Liver (tissue), 9 donors: ENCODE measurements around the gene PPP6C. TPM values are rescaled to one million over a fixed set of nuclear protein-coding genes. Genes with fewer than 3 reads are reported as not detected.
"Not testable (repeated sequence)": the region's sequence is repeated elsewhere in the genome, so short reads cannot be mapped to it uniquely, and the experiment has no call there.

ENCODE experiments used
- DNase-seq: peaks from one replicate; pipeline ENCODE4 v3.0.0-alpha.2; 2017; ENCODE audit warnings: low spot score
- H3K27ac ChIP-seq, 2 donors: one replicate each; pipeline ENCODE4 v1.7.0; 2013; ENCODE audit warnings: inconsistent platforms in 2 of 2, low read length in 2 of 2, control low read depth in 1 of 2, low read depth in 1 of 2, mild to moderate bottlenecking in 1 of 2
- H3K27me3 ChIP-seq, 4 donors: one replicate each; pipeline versions ENCODE4 v1.6.1 to v1.7.0; 2013; ENCODE audit warnings: low read length in 3 of 4, inconsistent platforms in 1 of 4, mild to moderate bottlenecking in 1 of 4, moderate library complexity in 1 of 4; ENCODE audit not compliant: control insufficient read depth in 4 of 4, insufficient read depth in 4 of 4
- H3K36me3 ChIP-seq, 4 donors: one replicate each; pipeline versions ENCODE4 v1.6.1 to v1.7.0; 2013; ENCODE audit warnings: low read length in 3 of 4, mild to moderate bottlenecking in 3 of 4, low read depth in 1 of 4, moderate library complexity in 1 of 4; ENCODE audit not compliant: control insufficient read depth in 4 of 4, insufficient read depth in 3 of 4
- H3K4me1 ChIP-seq, 4 donors: one replicate each; pipeline versions ENCODE4 v1.6.1 to v1.7.0; 2013; ENCODE audit warnings: low read length in 3 of 4, mild to moderate bottlenecking in 3 of 4, moderate library complexity in 1 of 4; ENCODE audit not compliant: control insufficient read depth in 4 of 4, insufficient read depth in 4 of 4
- H3K4me3 ChIP-seq, 3 donors: one replicate each; pipeline versions ENCODE4 v1.6.1 to v1.7.0; 2013; ENCODE audit warnings: low read length in 3 of 3, control low read depth in 1 of 3, low read depth in 1 of 3, mild to moderate bottlenecking in 1 of 3
- H3K9ac ChIP-seq, 2 donors: one replicate each; pipeline ENCODE4 v1.7.0; 2013; ENCODE audit warnings: low read length in 2 of 2, mild to moderate bottlenecking in 2 of 2, moderate library complexity in 2 of 2, control low read depth in 1 of 2, low read depth in 1 of 2
- H3K9me3 ChIP-seq, 4 donors: one replicate each; pipeline versions ENCODE4 v1.6.1 to v1.7.0; 2013; ENCODE audit warnings: low read length in 3 of 4; ENCODE audit not compliant: control insufficient read depth in 4 of 4
- ATF3 ChIP-seq: IDR thresholded peaks from 2 replicates; pipeline ENCODE4 v1.6.1; 2016; ENCODE audit warnings: antibody characterized with exemption
- CTCF ChIP-seq: fragments of 150-350 bp; IDR thresholded peaks from 2 replicates; pipeline ENCODE4 v1.5.1; 2017; ENCODE audit warnings: improper control_type of control experiment, low read depth, low read length; ENCODE audit not compliant: missing input control
- EGR1 ChIP-seq, 2 donors: IDR thresholded peaks; 2 replicates each; pipeline ENCODE4 v1.6.1; 2016 to 2018; ENCODE audit warnings: antibody characterized with exemption in 2 of 2, low read depth in 2 of 2
- FOXA1 ChIP-seq: IDR thresholded peaks from 2 replicates; pipeline ENCODE4 v1.6.1; 2016; ENCODE audit warnings: antibody characterized with exemption
- FOXA2 ChIP-seq: IDR thresholded peaks from 2 replicates; pipeline ENCODE4 v1.6.1; 2016; ENCODE audit warnings: antibody characterized with exemption
- GABPA ChIP-seq, 2 donors: IDR thresholded peaks in 1 of 2; conservative IDR thresholded peaks in 1 of 2; 2 replicates each; pipeline ENCODE4 v1.6.1; 2016; ENCODE audit warnings: antibody characterized with exemption in 2 of 2, mild to moderate bottlenecking in 1 of 2, moderate library complexity in 1 of 2
- HNF4A ChIP-seq, 2 donors: conservative IDR thresholded peaks; 2 replicates each; pipeline ENCODE4 v1.6.1; 2016; ENCODE audit warnings: antibody characterized with exemption in 2 of 2, mild to moderate bottlenecking in 2 of 2
- HNF4G ChIP-seq: IDR thresholded peaks from 2 replicates; pipeline ENCODE4 v1.6.1; 2016; ENCODE audit warnings: antibody characterized with exemption
- JUND ChIP-seq, 2 donors: IDR thresholded peaks; 2 replicates each; pipeline ENCODE4 v1.6.1; 2016; ENCODE audit warnings: antibody characterized with exemption in 2 of 2
- MAX ChIP-seq: IDR thresholded peaks from 2 replicates; pipeline ENCODE4 v1.6.1; 2016; ENCODE audit warnings: antibody characterized with exemption
- NR2F2 ChIP-seq: IDR thresholded peaks from 2 replicates; pipeline ENCODE4 v1.6.1; 2016; ENCODE audit warnings: antibody characterized with exemption
- RAD21 ChIP-seq, 2 donors: IDR thresholded peaks; 2 replicates each; pipeline ENCODE4 v1.6.1; 2016; ENCODE audit warnings: antibody characterized with exemption in 2 of 2, mild to moderate bottlenecking in 2 of 2
- REST ChIP-seq: IDR thresholded peaks from 2 replicates; pipeline ENCODE4 v1.6.1; 2016; ENCODE audit warnings: antibody characterized with exemption, mild to moderate bottlenecking
- RXRA ChIP-seq, 2 donors: IDR thresholded peaks; 2 replicates each; pipeline ENCODE4 v1.6.1; 2017 to 2018; ENCODE audit warnings: antibody characterized with exemption in 2 of 2, mild to moderate bottlenecking in 1 of 2
- SP1 ChIP-seq: IDR thresholded peaks from 2 replicates; pipeline ENCODE4 v1.6.1; 2018; ENCODE audit warnings: antibody characterized with exemption, mild to moderate bottlenecking
- TAF1 ChIP-seq: conservative IDR thresholded peaks from 2 replicates; pipeline ENCODE4 v1.6.1; 2016; ENCODE audit warnings: antibody characterized with exemption, mild to moderate bottlenecking
- YY1 ChIP-seq: IDR thresholded peaks from 2 replicates; pipeline ENCODE4 v1.6.1; 2016; ENCODE audit warnings: antibody characterized with exemption, mild to moderate bottlenecking
- ZBTB33 ChIP-seq: IDR thresholded peaks from 2 replicates; pipeline ENCODE4 v1.6.1; 2016; ENCODE audit warnings: antibody characterized with exemption
- WGBS: extraction: QIAGEN DNeasy Blood & Tissue Kit; methylation state at CpG from one replicate; pipeline ENCODE4 v1.1.7; 2013; 5-methylcytosine and 5-hydroxymethylcytosine counted together
- polyA plus RNA-seq, 2 donors: library from polyadenylated mRNA; stranded (reverse) in 1 of 2; unstranded in 1 of 2; fragments of 200-250 nt in 1 of 2; fragments of >200 nt in 1 of 2; fragmentation: Nextera tagmentation in 1 of 2; extraction: Ambion mirVana in 1 of 2; gene quantifications; one replicate each; pipeline versions ENCODE4 v1.2.1 to v1.2.3, GENCODE V29; 2013 to 2015
- total RNA-seq, 2 donors: library from RNA; depleted of rRNA; stranded (reverse); fragments of >200 nt; gene quantifications; one replicate each; pipeline ENCODE4 v1.2.3, GENCODE V29; 2014
- donor health status: healthy.
- donor health status: healthy.
- donor health status: healthy.
- donor health status: healthy.
- donor health status: healthy.

PPP6C gene
- total and polyA plus RNA-seq, 4 donors, result 10.1 to 14.8 (median 12.2) TPM

GRCh38 chr9:125180876-125181275 lies 8.7 kb downstream of the PPP6C start:
- no peak for TF ChIP-seq RAD21 (IDR thresholded peaks at IDR 0.05)
- TF ChIP-seq MAX, result no peak
- TF ChIP-seq SP1, result no peak
- no peak for TF ChIP-seq REST
- TF ChIP-seq FOXA2, result no peak
- TF ChIP-seq FOXA1, result no peak
- TF ChIP-seq JUND (IDR thresholded peaks at IDR 0.05), result no peak
- no peak for TF ChIP-seq NR2F2
- TF ChIP-seq ZBTB33, result no peak
- no peak for TF ChIP-seq ATF3
- no peak for TF ChIP-seq EGR1 (IDR thresholded peaks at IDR 0.05; ENCODE audit: low read depth in 2 of 2)
- no peak for TF ChIP-seq CTCF
- no peak for TF ChIP-seq RXRA (IDR thresholded peaks at IDR 0.05)
- no peak for TF ChIP-seq HNF4G
- TF ChIP-seq YY1, result no peak
- no peak for TF ChIP-seq TAF1
- TF ChIP-seq HNF4A (conservative IDR thresholded peaks at IDR 0.05), result no peak
- no peak for TF ChIP-seq GABPA (IDR thresholded peaks at IDR 0.05 in 1 of 2, conservative IDR thresholded peaks at IDR 0.05 in 1 of 2)
- Histone ChIP-seq H3K27me3 (no peaks in the 10 kb centered on the region), H3K36me3 (no peaks in the 10 kb centered on the region), H3K27ac (no peak overlapping the region), H3K9ac (no peak overlapping the region), H3K9me3 (no peaks in the 10 kb centered on the region), H3K4me1 (peaks cover 4 to 5% (median 5%) of the 10 kb centered on the region in 4 donors), H3K4me3 (no peak overlapping the region)
- 97% methylated on average over 9 of the region's 9 CpGs for WGBS
- no peak for DNase-seq

- not testable (repeated sequence) for H3K4me1 ChIP-seq, H3K9ac ChIP-seq, H3K27me3 ChIP-seq, H3K36me3 ChIP-seq, DNase-seq, H3K27ac ChIP-seq, H3K9me3 ChIP-seq, H3K4me3 ChIP-seq
- WGBS, result 95% methylated on average over 4 of the region's 4 CpGs
Observed at GRCh38 chr9:125179776-125180175, 9.8 kb downstream of the PPP6C start.
